GM18870 (cell line): ENCODE results near the gene STH.

Source experiments
- ATAC-seq: cut with Tn5 transposase; IDR thresholded peaks from one replicate; pipeline ENCODE4 v1.9.1; 2021; ENCODE audit warnings: moderate library complexity; ENCODE audit not compliant: unreplicated experiment

The STH gene

DNA sequence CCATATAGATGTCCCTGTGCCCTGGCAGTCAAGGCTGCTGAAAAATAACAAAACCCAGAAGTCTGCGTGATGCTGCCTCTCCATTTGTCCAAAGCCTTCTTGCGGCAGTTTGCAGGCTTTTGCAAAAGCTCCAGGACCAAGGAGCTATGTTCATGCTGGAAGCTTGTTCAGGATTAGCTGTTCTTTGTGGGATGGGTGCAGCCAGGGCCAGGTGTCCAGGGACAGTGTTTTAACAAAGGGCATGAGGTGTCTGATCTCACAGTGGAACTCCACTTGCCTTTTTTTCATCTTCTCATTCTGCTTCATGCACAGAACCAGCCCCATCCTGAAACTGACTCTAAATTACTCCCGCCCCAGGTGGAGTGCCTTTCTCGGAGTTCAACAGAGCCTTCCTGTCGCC lies 31.7 kb upstream of the STH start:
- ATAC-seq: no peak

- no peak for ATAC-seq
These were observed 30.3 kb upstream of the STH start for GRCh38 chr17:45968732-45969131.

GRCh38 chr17:45969726-45970125 lies 29.3 kb upstream of the STH start:
- ATAC-seq: no peak

- ATAC-seq: no peak
These were observed 28.4 kb upstream of the STH start for GRCh38 chr17:45970659-45971058.

- ATAC-seq: no peak
These were observed 27.3 kb upstream of the STH start for GRCh38 chr17:45971698-45972141.

GRCh38 chr17:45972531-45972930 lies 26.5 kb upstream of the STH start:
- ATAC-seq: no peak

GRCh38 chr17:45973099-45973780 lies 25.8 kb upstream of the STH start:
- ATAC-seq: no peak

GRCh38 chr17:45973946-45974859 lies 24.8 kb upstream of the STH start:
- ATAC-seq: no peak

DNA sequence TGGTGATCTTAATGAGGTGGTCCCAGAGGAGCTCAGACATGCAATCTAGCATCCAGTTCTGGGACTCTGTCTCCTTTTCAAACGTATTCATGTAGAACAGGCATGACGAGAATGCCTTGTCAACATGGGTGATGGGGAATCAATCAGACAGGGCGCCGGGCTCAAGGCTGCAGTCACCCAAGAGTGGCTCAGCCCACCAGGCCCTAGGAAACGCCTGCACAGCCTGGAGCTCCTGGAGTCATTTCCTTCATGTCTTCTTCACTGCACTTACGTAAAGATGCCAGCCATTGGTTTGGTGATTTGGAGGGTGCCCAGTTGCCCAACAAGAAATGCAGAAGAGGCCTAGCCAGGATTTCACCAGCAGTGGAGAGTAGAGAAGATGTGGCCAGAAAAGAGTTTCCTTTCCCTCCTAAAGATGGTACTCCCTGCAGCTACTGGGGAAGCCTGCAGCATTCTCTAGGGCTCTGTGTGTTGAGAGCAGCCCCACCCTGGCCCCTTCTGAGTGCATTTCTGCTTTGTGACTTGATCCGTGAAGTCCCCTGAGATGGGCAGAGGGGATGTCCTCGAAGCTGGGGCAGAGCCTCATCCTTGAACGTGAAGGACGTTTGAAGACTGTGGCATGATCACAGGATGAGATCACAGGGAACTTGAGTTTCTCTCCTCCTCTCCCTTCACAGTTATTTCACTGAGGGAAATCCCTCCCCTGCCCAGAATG lies 24.0 kb upstream of the STH start:
- ATAC-seq: no peak

DNA sequence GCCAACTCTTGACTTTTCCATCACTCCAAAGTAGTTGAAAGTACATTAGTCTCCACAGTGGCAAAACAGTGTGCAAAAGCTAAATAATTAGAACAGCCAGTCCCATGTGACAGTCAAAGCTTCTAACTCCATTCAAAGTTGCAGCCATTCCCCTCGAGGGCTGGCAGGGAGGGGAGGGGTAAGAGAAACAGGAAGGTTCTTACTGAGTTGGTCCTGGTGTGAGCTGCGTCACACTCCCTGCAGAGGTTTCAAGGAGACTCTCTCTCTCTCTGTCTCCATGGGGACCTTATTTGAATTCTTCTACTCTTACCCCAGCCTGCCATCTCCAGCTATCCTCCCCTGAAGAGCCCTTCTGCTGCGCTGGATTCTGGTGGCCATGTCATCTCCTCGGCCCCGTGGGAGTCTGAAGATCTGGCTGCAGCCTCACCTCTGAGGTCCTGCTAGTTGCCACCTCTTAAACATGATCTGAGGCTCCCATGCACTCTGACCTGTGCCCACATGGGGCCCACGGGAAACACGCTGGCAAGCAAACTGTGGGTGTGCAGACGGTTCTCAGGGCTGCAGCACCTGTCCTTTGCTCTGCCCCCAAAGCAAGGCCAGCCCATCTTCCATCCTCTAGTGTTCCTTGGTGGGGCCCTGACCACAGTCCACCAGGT lies 23.3 kb upstream of the STH start:
- no peak for ATAC-seq

DNA sequence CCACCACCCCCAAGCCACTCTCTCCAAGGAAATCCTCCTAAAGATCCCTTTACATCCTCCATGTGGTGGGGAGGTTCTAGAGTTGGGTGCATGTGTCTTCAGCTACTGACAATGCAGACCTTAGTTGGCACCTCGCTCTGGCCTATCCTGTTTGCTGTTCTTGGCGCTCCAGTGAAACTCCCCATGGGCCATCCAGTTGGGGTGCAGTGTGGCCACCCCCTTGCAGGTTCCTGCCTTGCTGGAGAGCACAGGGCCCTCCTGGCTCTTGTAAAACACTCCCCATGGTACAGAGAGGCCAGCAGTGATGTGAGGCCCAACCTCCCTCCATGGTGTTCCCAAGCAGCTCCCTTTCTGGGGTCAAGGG lies 22.7 kb upstream of the STH start:
- ATAC-seq: no peak

- no peak for ATAC-seq
These were observed 22.1 kb upstream of the STH start for GRCh38 chr17:45976755-45977505.

DNA sequence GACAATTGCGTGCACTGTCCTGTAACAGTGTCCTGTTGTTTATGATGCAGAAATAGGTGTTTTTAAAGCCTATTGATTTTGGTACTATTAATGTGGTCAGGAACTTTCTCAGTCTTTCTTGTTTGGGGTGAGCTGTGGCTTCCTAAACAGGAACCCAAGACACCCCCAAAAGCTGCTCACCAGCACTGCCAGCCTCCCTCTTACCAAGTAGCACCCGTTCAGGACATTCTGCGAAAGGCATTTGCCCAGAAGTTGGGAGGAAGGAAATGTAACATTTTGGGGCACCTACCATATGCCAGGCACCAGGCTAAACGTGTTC lies 21.6 kb upstream of the STH start:
- no peak for ATAC-seq

DNA sequence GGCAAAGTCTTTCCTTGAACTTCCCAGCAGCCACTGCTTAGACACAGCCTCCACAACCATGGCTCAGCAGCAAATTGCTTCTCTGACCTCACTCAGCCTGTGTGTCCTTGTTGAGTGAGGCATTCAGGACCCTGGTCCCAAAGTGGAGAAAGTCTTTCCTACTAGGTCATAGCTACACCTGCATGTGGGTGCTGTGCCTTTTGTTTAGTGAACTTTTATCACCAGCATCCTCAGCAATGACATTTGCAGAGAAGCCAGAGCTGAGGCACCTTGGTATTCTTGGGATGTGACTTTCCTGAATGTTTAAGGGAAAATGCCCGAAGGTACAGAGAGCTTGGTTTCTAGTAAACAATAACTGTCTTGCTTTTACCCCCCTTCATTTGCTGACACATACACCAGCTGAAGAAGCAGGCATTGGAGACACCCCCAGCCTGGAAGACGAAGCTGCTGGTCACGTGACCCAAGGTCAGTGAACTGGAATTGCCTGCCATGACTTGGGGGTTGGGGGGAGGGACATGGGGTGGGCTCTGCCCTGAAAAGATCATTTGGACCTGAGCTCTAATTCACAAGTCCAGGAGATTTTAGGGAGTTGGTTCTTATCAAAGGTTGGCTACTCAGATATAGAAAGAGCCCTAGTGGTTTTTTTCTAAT lies 20.9 kb upstream of the STH start:
- ATAC-seq: no peak

DNA sequence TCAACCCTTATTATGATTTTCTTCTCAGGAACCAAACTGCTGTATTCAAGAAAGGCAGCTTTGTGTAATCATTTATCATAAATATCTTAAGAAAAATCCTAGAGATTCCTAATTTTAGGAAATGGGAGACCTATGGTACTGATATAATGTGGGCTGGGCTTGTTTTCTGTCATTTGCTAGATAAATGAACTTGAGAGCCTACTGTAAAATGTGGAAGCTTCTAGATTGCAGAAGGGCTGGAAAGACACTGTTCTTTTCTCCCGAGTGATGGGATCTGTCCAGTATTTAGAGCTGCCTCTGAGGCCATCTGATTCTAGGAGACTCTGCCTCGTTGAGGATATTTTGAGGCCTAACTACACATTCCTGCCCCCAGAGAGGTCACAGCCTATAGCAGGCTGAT lies 19.9 kb upstream of the STH start:
- ATAC-seq: no peak

DNA sequence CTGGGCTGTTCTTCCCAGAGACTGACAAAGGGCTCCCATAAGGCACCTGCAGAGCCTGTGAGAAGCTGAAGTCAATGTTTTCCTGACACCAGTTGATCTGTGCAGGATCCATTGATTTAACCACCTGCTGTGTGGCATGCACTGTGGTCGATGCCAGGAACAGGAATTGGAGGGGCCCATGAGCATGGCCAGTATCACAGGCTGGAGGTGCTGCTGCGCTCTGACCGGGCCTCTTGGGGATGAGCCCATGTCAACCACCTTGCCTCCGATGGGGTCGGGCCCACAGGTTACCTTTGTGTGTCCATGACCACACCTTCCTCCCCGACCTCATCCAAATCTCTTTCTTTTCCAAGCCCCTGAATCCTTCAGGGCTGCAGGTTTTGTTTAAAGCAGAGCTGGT lies 18.2 kb upstream of the STH start:
- ATAC-seq: no peak

- ATAC-seq: no peak
These were observed 17.7 kb upstream of the STH start for GRCh38 chr17:45981306-45981705.

- ATAC-seq: no peak
These were observed 16.0 kb upstream of the STH start for GRCh38 chr17:45982791-45983613.

DNA sequence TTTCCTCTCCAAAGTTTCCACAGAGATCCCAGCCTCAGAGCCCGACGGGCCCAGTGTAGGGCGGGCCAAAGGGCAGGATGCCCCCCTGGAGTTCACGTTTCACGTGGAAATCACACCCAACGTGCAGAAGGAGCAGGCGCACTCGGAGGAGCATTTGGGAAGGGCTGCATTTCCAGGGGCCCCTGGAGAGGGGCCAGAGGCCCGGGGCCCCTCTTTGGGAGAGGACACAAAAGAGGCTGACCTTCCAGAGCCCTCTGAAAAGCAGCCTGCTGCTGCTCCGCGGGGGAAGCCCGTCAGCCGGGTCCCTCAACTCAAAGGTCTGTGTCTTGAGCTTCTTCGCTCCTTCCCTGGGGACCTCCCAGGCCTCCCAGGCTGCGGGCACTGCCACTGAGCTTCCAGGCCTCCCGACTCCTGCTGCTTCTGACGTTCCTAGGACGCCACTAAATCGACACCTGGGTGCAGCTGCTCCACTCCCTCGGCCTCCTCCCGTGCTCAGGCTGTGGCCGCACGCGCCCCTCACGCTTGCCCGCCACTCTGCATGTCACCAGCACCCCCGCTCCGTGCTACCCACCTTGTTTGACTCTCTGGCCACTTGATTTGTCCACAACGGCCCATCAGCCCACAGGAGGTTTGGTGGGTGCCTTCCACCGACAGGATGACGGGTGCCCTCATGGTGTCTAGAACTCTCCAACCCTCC lies 15.3 kb upstream of the STH start:
- ATAC-seq: no peak
